GM06990 (cell line): ENCODE data around the gene C1GALT1C1.
A peak's percentile ranks its signal among the peaks of the same experiment; 100 is the strongest.

Source experiments
- DNase-seq: peaks from one replicate; pipeline ENCODE4 v3.0.0-alpha.2; 2011; ENCODE audit not compliant: insufficient read length; ENCODE audit errors: extremely low read depth
- H3K27me3 ChIP-seq: replicated peaks from 2 replicates; pipeline ENCODE4 v1.6.0; 2011; ENCODE audit warnings: low read length; ENCODE audit not compliant: control insufficient read depth, insufficient read depth
- H3K36me3 ChIP-seq: 2 replicates; pipeline ENCODE4 v1.5.1; 2011; ENCODE audit warnings: low read length; ENCODE audit not compliant: control insufficient read depth, insufficient read depth
- H3K4me3 ChIP-seq: replicated peaks from 2 replicates; pipeline ENCODE4 v1.5.1; 2011; ENCODE audit warnings: low read depth, mild to moderate bottlenecking, control low read depth, low read length
- TF ChIP-seq, protein P1 (sequence below): IDR thresholded peaks from 2 replicates; pipeline ENCODE4 v1.5.1; 2011; ENCODE audit warnings: low read length, control low read depth, mild to moderate bottlenecking, inconsistent platforms; ENCODE audit not compliant: insufficient read depth, poor library complexity, severe bottlenecking

C1GALT1C1 gene

DNA sequence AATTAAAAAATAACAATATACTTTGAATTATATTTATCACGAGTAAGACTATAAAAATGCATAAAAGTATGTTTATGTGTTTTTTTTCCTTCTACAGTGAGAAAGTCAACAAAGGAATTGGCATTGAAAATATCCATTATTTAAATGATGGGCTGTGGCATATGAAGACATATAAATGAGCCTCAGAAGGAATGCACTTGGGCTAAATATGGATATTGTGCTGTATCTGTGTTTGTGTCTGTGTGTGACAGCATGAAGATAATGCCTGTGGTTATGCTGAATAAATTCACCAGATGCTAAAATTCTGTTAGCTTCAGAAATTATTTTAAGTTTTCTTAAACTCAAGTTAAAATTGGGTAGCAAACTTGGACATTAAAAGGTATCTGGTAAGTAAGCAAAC lies 17.8 kb downstream of the C1GALT1C1 start:
- no peak for DNase-seq
- Histone ChIP-seq H3K4me3 (no peak overlapping the region), H3K27me3 (no peaks in the 10 kb centered on the region), H3K36me3 (no peaks in the 10 kb centered on the region; the same call in 1 of the 2 replicates)
- TF ChIP-seq, protein P1, sequence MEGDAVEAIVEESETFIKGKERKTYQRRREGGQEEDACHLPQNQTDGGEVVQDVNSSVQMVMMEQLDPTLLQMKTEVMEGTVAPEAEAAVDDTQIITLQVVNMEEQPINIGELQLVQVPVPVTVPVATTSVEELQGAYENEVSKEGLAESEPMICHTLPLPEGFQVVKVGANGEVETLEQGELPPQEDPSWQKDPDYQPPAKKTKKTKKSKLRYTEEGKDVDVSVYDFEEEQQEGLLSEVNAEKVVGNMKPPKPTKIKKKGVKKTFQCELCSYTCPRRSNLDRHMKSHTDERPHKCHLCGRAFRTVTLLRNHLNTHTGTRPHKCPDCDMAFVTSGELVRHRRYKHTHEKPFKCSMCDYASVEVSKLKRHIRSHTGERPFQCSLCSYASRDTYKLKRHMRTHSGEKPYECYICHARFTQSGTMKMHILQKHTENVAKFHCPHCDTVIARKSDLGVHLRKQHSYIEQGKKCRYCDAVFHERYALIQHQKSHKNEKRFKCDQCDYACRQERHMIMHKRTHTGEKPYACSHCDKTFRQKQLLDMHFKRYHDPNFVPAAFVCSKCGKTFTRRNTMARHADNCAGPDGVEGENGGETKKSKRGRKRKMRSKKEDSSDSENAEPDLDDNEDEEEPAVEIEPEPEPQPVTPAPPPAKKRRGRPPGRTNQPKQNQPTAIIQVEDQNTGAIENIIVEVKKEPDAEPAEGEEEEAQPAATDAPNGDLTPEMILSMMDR: no peak

DNA sequence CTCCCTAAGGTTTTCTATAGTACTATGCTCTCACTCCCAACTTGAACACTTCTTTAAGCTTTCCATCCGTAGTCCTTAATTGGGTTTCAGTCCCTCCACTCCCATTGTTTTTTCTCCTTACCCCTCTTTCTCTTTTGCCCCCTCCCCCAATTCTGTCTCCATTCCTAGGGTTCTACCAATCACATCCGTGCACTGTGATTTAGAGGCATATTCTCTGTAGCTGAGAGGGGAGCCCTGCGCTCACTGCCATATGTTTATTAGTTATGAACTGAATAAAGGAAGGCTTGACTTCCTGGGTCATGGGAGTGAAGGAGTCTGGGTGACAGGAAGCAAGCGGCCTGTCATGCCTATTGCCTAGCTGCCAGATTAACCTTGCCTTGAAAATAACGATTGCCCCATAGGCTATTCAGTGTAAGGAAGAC lies 25.5 kb downstream of the C1GALT1C1 start:
- TF ChIP-seq, protein P1: no peak
- no peaks in the 10 kb centered on the region; the same call in 1 of the 2 replicates for H3K36me3 ChIP-seq
- H3K4me3 ChIP-seq: peak overlapping the region; percentile 78
- H3K27me3 ChIP-seq: no peaks in the 10 kb centered on the region
- peak; percentile 18 for DNase-seq

DNA sequence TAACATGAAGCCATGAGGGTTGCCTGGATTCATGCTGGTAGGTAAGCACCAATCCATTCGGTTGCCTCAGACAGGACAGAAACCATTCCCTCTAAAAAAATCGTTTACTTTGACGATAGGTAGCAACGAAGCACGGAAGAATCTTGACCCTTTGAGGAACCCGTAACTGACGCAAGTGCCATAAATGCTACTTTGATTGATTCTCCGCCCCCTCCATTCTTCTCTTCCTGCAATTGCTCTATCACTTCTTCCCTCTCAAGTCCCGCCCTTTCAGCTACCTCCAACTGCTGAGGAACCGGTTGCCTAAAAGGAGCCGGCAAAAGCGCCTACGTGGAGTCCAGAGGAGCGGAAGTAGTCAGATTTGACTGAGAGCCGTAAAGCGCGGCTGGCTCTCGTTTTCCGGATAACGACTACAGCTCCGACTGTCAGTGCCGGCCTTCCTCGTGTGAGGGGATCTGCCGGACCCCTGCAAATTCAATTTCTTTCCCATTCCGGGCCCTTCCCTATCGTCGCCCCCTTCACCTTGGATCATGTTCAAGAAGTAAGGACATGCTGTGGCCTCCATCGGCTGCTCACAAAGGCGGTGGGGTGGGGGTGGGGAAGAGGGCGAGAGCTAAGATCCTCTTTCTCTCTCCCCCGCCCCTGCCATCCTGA lies 26.0 kb downstream of the C1GALT1C1 start, which contains the start of gene MCTS1:
MCTS1 (plus strand) TSS at position 395 of the 654 bp plus-strand sequence; CDS start at position 531, 136 bp downstream.
- Histone ChIP-seq H3K27me3 (no peaks in the 10 kb centered on the region), H3K4me3 (peak within 1 kb of the TSS; percentile 78), H3K36me3 (no peaks in the 10 kb centered on the region; the same call in 1 of the 2 replicates)
- peak; percentile 79 for DNase-seq
- TF ChIP-seq, protein P1: no peak

DNA sequence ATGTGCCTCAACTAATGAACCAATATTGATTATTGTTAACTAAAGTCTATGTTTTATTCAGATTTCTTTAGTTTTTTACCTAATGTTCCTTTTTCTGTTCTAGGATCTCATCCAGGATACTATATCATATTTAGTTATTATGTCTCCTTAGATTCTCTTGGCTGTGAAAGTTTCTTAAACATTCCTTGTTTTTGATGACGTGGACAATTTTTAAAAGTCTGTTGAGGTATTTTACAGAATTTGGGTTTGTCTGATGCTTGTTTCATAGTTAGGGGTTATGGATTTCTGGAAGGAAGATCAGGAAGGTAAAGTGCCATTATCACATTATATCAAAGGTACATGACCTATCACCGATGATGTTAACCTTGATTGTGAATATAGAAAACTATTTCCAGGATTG lies 44.2 kb downstream of the C1GALT1C1 start:
- H3K4me3 ChIP-seq: no peak overlapping the region
- H3K27me3 ChIP-seq: no peaks in the 10 kb centered on the region
- DNase-seq: no peak
- no peaks in the 10 kb centered on the region for H3K36me3 ChIP-seq
- TF ChIP-seq, protein P1: no peak
